ENCODE measurements around the gene CCNC.

Gene CCNC

GRCh38 chr6:99545442-99545841 lies 23.0 kb downstream of the CCNC start:
- DNase-seq (ENCODE audit: low spot score): no peak

GRCh38 chr6:99543968-99544367 lies 24.5 kb downstream of the CCNC start:
- DNase-seq (ENCODE audit: low spot score): no peak

- DNase-seq (ENCODE audit: low spot score): no peak
Observed at GRCh38 chr6:99530627-99531026, 37.8 kb downstream of the CCNC start.

GRCh38 chr6:99522531-99522930 lies 45.9 kb downstream of the CCNC start:
- no peak for DNase-seq (ENCODE audit: low spot score)

GRCh38 chr6:99521633-99522151 lies 46.8 kb downstream of the CCNC start:
- DNase-seq (ENCODE audit: low spot score): no peak

- DNase-seq (ENCODE audit: low spot score): peak; percentile 80
Observed at GRCh38 chr6:99520855-99521632, 47.4 kb downstream of the CCNC start.

- DNase-seq (ENCODE audit: low spot score): no peak
Observed at GRCh38 chr6:99519446-99519845, 49.0 kb downstream of the CCNC start.

GRCh38 chr6:99514089-99514488 lies 54.4 kb downstream of the CCNC start:
- no peak for DNase-seq (ENCODE audit: low spot score)

- DNase-seq (ENCODE audit: low spot score): no peak
Observed at GRCh38 chr6:99512033-99512432, 56.4 kb downstream of the CCNC start.

- DNase-seq (ENCODE audit: low spot score): no peak
Observed at GRCh38 chr6:99507648-99508047, 60.8 kb downstream of the CCNC start.

GRCh38 chr6:99501762-99502161 lies 66.7 kb downstream of the CCNC start:
- no peak for DNase-seq (ENCODE audit: low spot score)

GRCh38 chr6:99498421-99498820 lies 70.0 kb downstream of the CCNC start:
- no peak for DNase-seq (ENCODE audit: low spot score)

GRCh38 chr6:99495466-99495865 lies 73.0 kb downstream of the CCNC start:
- DNase-seq (ENCODE audit: low spot score): no peak

All from germinal center (tissue), 1 donor.